ENCODE data around the gene DOCK2.

DNA sequence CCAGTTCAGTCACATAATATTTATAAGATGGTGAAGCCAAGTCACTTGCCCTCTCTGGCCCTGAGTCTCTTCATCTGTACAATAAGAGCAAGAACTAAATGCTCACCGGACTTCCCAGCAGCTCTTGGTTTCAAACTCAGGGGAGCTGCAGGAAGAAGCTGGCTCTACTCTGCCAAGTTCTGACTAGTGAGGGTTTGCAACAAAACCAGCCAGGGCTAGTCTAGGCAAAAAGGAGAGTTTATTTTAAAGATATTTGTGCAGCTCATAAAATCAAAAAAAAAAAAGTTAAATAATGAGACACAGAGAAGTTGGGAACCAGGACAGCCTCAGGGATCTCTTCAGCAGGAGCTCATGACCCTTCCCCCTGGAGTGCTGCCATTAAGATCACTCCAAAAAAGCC lies 107.3 kb downstream of the DOCK2 start:
- TF ChIP-seq, protein P1, sequence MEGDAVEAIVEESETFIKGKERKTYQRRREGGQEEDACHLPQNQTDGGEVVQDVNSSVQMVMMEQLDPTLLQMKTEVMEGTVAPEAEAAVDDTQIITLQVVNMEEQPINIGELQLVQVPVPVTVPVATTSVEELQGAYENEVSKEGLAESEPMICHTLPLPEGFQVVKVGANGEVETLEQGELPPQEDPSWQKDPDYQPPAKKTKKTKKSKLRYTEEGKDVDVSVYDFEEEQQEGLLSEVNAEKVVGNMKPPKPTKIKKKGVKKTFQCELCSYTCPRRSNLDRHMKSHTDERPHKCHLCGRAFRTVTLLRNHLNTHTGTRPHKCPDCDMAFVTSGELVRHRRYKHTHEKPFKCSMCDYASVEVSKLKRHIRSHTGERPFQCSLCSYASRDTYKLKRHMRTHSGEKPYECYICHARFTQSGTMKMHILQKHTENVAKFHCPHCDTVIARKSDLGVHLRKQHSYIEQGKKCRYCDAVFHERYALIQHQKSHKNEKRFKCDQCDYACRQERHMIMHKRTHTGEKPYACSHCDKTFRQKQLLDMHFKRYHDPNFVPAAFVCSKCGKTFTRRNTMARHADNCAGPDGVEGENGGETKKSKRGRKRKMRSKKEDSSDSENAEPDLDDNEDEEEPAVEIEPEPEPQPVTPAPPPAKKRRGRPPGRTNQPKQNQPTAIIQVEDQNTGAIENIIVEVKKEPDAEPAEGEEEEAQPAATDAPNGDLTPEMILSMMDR (IDR thresholded peaks at IDR 0.05), result no peak
- TF ChIP-seq POLR2A (IDR thresholded peaks at IDR 0.05), result no peak

Data from adrenal gland (tissue), 5 donors.